Stimulated activated effector memory CD8-positive, alpha-beta T cell treated with anti-CD3 and anti-CD28 coated beads, Interleukin-12 subunit alpha, Interleukin-12 subunit beta, amount 100 ng/mL, for 72 hours (primary cell): ENCODE results near the gene BRSK2.

Experiments
- ATAC-seq: fragments of 150-1000 bp; cut with Tn5 transposase; 2 replicates; pipeline ENCODE4 v1.10.0; 2021
- DNase-seq, 2 donors: peaks; one replicate each; pipeline ENCODE4 v3.0.0; 2021 to 2022; ENCODE audit warnings: low spot score in 2 of 2
- H3K27ac Mint-ChIP-seq: one replicate; pipeline ENCODE4 v1.8.0; 2022; ENCODE audit warnings: mild to moderate bottlenecking, mixed read lengths
- H3K36me3 Mint-ChIP-seq: one replicate; pipeline ENCODE4 v1.8.0; 2022; ENCODE audit warnings: mild to moderate bottlenecking, mixed read lengths
- H3K4me1 Mint-ChIP-seq: one replicate; pipeline ENCODE4 v1.8.0; 2022; ENCODE audit warnings: mixed read lengths
- H3K4me3 Mint-ChIP-seq: one replicate; pipeline ENCODE4 v1.8.0; 2022; ENCODE audit warnings: mild to moderate bottlenecking, mixed read lengths
- H3K9me3 Mint-ChIP-seq: one replicate; pipeline ENCODE4 v1.8.0; 2022; ENCODE audit warnings: mixed read lengths

BRSK2 gene

DNA sequence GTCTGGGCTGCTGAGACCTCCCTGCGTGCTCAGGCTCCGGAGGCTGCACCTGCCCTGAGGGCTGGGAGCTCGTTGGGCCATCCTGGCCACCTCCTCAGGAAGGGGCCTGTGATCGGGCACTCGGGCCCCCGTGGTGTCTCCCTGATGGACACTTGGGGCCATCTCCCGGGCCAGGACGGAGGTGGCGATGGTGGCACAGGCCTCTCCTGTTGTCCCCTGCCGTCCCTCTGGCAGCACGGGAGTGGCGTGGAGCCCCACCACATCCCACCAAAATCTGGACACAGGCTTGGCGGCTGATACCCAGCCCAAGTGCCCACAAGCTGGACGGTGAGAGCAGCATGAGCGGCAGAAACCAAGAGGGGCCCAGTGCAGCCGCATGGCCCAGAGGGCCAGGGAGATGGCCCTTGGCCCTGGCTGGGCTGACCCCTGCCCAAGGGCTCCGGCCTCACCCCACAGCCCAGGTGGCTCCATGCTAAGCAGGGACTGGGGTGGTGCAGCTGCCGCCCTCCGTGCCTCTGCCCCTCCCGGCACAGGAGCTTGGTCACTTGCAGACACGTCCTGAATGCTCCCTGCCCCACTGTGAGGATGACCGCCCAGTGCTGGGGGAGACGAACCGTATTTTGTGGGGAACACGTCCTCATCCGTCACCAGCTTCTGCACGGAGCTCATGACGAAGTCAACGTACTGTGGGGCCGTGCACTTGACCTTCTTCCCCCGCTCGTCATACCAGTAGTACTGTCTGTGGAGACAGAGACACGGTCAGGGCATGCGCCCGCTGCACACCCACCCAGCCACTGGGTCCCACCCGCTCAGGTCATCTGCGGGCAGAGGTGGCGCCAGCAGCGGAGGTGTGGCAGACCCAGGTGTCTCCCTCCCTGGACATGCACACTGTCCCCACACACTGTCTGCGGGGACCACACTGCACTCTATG lies 81.2 kb downstream of the BRSK2 start:
- H3K4me3 Mint-ChIP-seq, result no peak overlapping the region
- no peak for ATAC-seq

DNA sequence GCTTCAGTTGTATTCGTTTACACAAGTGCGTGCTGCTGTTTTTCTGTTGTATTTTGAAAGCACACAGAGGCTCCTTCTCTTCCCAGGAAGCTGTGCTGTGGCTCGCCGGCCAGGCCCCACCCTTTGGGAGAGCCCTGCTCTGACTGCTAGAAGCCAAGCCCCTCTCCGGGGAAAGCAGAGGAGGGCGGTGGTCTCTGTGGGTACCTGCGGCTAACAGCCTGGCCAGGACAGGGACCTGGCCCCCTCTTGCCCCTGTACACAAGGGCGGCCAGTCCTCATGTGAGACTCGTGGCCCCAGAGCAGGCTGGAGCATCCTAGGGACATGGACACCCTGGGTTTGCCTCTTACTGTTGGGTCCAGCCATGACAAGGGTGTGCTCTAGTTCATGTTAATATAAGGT lies 82.0 kb downstream of the BRSK2 start:
- ATAC-seq, result no peak
- H3K9me3 Mint-ChIP-seq, result no peaks in the 10 kb centered on the region
- peaks cover 28% of the 10 kb centered on the region for H3K36me3 Mint-ChIP-seq
- DNase-seq, result no peak
- H3K4me3 Mint-ChIP-seq, result no peak overlapping the region
- H3K4me1 Mint-ChIP-seq, result peaks cover 9% of the 10 kb centered on the region
- no peak overlapping the region for H3K27ac Mint-ChIP-seq

More for the DNA sequence above, 81.2 kb downstream of the BRSK2 start:
- Mint-ChIP-seq H3K4me1 (peaks cover 10% of the 10 kb centered on the region), H3K27ac (no peak overlapping the region), H3K36me3 (peaks cover 27% of the 10 kb centered on the region), H3K9me3 (no peaks in the 10 kb centered on the region)
- no peak for DNase-seq

DNA sequence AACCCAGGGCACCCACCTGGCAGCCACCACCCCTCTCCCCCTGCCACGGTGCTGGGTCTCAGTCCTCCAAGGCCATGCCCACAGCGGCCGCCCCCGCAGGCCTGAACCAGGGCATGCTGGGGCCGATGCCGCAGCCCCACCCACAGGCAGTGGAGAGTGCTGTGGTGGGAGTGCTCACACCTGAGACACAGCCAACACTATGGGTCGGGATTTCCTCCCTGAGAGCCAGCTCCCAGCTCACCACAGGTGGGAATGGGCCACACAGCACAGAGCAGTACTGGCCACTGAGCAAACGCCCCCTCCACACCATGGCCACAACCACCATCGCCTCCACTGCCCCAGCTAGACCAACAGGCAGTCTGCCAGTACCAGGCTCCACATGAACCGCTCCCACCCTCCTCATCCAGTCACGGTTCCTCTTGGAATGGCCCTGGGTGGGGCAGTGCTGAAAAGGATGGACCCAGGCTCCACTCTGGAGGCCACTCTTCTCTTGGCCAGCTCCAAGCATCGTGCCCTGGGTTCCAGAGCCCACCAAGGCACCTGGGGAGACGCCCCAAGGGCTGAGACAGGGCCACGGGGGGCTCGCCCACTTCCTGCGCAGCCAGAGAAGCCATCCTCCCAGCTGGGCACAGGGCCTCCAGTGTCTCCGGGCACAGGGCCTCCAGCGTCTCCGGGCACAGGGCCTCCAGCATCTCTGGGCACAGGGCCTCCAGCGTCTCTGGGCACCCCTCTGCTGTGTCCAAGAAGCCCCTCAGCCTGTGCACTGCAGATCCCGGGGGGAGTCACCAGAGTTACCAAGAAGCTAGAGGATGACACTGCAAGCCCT lies 82.7 kb downstream of the BRSK2 start:
- peaks cover 28% of the 10 kb centered on the region for H3K36me3 Mint-ChIP-seq
- no peak for ATAC-seq
- H3K27ac Mint-ChIP-seq, result no peak overlapping the region
- peaks cover 2% of the 10 kb centered on the region for H3K4me1 Mint-ChIP-seq
- H3K9me3 Mint-ChIP-seq, result no peaks in the 10 kb centered on the region
- DNase-seq, result no peak
- H3K4me3 Mint-ChIP-seq, result no peak overlapping the region

DNA sequence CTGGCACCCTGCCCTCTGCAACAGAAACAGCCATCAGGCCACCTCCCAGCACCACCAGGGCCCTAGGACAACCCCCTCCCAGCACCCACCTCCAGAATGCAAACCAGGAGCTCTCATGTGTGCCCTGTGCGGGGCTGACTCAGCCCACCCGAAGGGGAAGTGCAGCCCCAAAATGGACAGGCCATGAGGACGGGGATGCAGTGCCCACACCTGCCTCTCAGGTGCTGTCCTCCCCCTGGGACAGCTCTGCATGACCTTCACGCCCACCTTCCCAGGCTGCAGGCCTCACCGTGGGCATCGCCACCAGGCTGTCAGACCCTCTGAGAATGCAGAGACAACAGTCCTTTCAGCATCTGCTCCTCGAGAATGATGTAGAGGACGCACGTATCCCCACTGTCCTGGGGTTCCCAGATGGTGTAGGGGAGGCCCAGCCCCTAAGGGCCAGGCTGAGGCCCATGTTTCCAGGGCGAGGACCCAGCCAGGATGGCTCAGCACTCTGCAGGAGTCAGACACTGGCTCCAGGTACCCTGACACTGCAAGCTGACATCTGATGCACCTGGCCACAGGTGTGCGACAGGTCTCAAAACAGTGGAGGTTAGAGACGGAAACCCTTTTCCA lies 83.4 kb downstream of the BRSK2 start:
- H3K4me3 Mint-ChIP-seq, result no peak overlapping the region
- no peak for ATAC-seq
- no peak overlapping the region for H3K27ac Mint-ChIP-seq
- H3K9me3 Mint-ChIP-seq, result no peaks in the 10 kb centered on the region
- peaks cover 27% of the 10 kb centered on the region for H3K36me3 Mint-ChIP-seq
- no peaks in the 10 kb centered on the region for H3K4me1 Mint-ChIP-seq
- DNase-seq, result no peak

DNA sequence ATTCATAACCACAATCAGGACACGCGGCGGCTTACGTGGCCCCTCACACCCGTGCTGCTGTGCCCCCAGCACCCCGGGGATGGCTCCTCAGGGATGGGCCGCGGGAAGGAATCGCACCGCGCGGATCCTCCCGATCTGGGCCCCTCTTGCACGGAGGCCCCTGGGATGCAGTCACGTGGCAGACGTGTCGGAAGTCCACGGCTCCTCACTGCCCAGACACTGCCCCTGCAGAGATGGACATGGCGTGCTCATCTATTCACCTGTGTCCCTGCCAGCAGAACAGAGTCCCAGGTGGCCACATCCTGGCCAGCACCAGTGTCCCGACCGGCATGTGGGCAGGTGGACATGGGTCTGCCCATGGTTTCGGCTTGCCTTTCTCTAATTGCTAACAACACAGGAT lies 84.1 kb downstream of the BRSK2 start:
- no peak overlapping the region for H3K27ac Mint-ChIP-seq
- no peak overlapping the region for H3K4me3 Mint-ChIP-seq
- DNase-seq (no peak), ATAC-seq (no peak)
- H3K9me3 Mint-ChIP-seq, result no peaks in the 10 kb centered on the region
- H3K4me1 Mint-ChIP-seq, result no peaks in the 10 kb centered on the region
- H3K36me3 Mint-ChIP-seq, result peaks cover 31% of the 10 kb centered on the region

DNA sequence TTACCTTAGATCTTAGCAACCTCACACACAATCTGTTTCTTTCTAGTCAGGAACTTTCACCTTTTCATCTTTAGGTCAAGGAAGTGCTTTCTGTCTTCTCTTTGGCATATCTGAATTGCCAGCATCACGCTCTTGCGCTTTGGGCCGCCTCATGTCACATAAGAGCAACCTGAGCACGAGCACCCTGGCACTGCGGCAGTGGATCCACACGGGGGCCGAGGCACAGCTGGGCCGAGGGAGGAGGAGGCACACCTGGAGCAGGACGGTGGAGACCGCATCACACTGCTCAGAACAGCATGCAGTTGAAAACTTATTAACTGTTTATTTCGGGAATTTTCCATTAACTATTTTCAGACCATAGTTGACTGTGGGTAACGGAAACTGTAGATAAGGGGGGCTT lies 86.1 kb downstream of the BRSK2 start:
- peaks cover 4% of the 10 kb centered on the region for H3K4me1 Mint-ChIP-seq
- no peak for DNase-seq
- H3K9me3 Mint-ChIP-seq, result no peaks in the 10 kb centered on the region
- H3K27ac Mint-ChIP-seq, result no peak overlapping the region
- no peak for ATAC-seq
- peaks cover 37% of the 10 kb centered on the region for H3K36me3 Mint-ChIP-seq
- H3K4me3 Mint-ChIP-seq, result no peak overlapping the region

DNA sequence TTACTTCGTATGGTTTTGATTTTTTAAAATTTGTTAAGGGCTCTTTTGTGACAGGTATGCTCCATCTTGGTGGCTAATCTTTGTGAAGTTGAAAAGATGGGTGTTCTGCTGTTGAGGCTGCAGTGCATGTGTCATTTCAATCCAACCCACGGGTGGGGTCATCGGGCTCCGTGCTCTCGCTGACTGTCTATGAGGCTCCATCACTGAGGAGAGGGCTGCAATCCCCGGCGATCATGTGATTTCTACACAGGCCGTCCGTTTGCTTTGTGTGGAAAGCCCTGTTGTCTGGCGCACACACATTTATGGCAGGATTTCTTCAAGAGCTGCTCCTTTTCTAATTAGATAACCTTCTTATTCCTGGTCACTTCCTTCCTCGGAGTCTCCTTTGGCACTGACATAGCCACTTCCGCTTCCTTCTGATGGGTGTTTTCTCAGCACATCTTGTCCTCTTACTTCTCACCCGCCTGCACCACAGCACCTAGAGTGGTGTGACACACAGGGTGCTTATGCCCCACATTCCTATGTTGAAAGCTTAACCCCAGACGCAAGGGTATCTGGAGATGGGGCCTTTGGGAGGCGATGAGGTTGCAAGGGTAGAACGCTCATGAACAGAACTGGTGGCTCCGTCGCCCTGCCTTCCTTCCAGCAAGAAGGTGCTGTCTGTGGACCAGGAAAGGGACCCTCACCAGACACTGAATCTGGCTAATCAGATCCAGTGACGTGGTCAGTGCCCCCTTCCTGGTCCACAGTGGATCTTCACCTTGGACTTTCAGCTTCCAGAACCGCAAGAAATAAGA lies 87.4 kb downstream of the BRSK2 start:
- peaks cover 4% of the 10 kb centered on the region for H3K4me1 Mint-ChIP-seq
- H3K9me3 Mint-ChIP-seq, result no peaks in the 10 kb centered on the region
- H3K27ac Mint-ChIP-seq, result no peak overlapping the region
- H3K4me3 Mint-ChIP-seq, result no peak overlapping the region
- peaks cover 37% of the 10 kb centered on the region for H3K36me3 Mint-ChIP-seq
- no peak for DNase-seq
- no peak for ATAC-seq

DNA sequence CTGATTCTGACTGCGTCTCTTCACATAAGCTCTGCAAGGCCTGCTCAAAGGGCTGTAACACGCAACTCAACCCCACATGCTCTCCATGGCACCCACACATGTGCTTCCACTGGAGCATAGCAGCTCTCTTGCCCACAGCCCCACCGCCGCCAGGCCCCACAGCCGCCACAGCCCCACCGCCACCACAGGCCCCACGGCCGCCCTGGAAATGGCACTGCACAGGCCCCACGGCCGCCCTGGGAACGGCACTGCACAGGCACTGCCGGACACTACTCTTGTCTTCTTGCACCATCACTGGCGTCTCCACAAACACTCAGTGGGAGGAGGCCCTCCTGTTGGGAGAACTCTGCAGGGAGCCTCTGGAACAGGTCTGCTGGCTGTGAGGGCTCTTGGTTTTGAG lies 88.3 kb downstream of the BRSK2 start:
- Mint-ChIP-seq H3K4me3 (no peak overlapping the region), H3K27ac (no peak overlapping the region), H3K4me1 (peaks cover 4% of the 10 kb centered on the region), H3K9me3 (no peaks in the 10 kb centered on the region), H3K36me3 (peaks cover 37% of the 10 kb centered on the region)
- ATAC-seq (no peak), DNase-seq (no peak)

DNA sequence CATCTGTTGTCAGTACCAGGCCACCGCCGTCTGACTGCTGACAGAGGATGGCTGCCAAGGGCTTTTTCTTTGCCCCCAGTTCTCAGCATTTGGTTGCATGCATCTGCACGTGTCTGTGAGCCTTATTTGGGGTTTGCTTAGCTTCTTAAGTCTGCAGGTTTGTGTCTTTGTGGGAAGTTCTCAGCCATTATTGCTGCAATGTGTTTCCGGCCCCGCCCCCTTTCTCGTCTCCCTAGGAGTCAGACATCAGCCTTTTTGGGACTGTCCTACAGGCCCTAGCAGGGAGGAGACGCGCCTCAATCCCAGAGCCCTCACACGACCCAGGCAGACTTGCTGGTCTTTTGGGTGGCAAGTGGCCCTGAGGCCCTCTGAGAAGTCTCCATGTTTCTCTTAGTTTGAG lies 88.8 kb downstream of the BRSK2 start:
- no peak for DNase-seq
- ATAC-seq, result no peak
- Mint-ChIP-seq H3K36me3 (peaks cover 40% of the 10 kb centered on the region), H3K4me1 (peaks cover 8% of the 10 kb centered on the region), H3K27ac (peak overlapping the region; percentile 38), H3K4me3 (no peak overlapping the region), H3K9me3 (no peaks in the 10 kb centered on the region)

DNA sequence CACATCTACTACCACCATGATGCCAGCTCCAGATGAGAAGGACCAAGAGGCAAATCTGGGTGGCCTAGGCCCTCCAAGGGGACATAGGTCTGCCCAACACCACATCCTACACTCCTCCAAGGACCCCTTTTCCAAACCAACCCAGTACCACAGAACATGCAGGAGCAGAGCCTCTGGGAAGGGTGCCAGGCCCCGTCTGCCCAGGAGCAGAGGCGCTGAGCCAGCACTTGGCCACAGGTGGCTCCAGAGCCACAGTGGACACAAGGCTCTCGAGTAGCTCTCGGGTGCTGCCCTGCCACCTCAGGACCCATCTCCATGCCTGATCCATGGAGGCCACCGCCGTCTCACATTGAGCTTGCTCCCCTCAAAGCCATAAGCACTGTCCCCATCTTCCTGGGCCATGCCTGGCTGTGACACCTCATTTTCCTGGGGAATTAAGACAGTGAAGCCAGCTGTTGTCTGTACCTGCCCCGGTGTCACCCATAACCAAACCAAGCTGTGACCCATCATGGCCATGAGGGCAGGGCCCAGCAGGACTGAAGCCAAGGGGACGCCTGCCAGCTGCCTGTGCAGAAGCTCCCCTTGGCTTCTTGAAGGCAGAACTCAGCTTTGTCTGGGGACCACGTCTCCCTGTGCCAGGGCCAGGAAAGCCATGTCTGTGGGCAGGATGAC lies 89.4 kb downstream of the BRSK2 start:
- peaks cover 10% of the 10 kb centered on the region for H3K4me1 Mint-ChIP-seq
- no peaks in the 10 kb centered on the region for H3K9me3 Mint-ChIP-seq
- H3K27ac Mint-ChIP-seq, result peak overlapping the region; percentile 38
- H3K36me3 Mint-ChIP-seq, result peaks cover 39% of the 10 kb centered on the region
- H3K4me3 Mint-ChIP-seq, result no peak overlapping the region
- no peak for DNase-seq
- ATAC-seq, result no peak

DNA sequence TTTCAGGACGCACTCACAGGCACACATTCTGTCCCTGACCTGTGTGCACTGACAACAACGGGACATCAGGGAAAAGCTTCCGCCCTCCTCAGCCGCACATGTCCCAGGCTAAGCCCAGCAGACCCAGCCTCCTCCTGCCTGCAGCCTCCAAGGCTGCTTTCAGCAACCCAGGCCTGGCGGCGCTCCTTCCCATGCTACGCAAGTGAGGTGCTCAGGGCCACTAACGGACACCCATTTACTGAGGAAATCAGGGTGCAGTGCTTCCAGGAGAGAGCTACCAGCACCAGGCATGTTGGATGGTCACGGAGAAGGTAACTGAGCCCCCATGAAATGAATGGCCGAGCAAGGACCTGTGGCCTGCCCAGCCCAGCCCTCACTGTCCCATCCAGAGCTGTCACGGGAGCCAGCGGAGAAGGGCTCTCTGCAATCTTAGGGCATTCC lies 90.0 kb downstream of the BRSK2 start:
- Mint-ChIP-seq H3K4me3 (no peak overlapping the region), H3K9me3 (no peaks in the 10 kb centered on the region), H3K36me3 (peaks cover 34% of the 10 kb centered on the region), H3K27ac (peak overlapping the region; percentile 81), H3K4me1 (peaks cover 10% of the 10 kb centered on the region)
- ATAC-seq (no peak), DNase-seq (no peak)

DNA sequence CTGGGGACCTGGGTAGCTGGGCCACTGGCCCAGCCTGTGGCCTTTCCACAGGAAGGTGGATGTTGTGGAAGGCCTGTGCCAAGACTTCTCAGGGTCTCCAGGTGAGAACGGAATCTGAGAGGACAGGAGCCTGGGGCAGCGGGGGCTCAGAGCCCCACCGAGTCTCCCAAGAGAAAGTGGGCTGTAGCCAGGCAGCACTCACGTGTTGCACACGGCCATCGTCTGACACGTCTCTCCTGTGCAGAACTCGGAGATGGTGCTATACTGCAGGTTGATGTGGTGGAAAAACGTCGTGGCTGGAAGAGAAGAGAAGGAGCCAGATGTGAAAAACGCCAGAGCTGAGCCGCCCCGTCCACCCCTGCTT lies 90.4 kb downstream of the BRSK2 start:
- peak overlapping the region; percentile 81 for H3K27ac Mint-ChIP-seq
- H3K4me1 Mint-ChIP-seq, result peaks cover 14% of the 10 kb centered on the region
- H3K9me3 Mint-ChIP-seq, result no peaks in the 10 kb centered on the region
- ATAC-seq (no peak), DNase-seq (no peak)
- H3K4me3 Mint-ChIP-seq, result no peak overlapping the region
- peaks cover 33% of the 10 kb centered on the region for H3K36me3 Mint-ChIP-seq

DNA sequence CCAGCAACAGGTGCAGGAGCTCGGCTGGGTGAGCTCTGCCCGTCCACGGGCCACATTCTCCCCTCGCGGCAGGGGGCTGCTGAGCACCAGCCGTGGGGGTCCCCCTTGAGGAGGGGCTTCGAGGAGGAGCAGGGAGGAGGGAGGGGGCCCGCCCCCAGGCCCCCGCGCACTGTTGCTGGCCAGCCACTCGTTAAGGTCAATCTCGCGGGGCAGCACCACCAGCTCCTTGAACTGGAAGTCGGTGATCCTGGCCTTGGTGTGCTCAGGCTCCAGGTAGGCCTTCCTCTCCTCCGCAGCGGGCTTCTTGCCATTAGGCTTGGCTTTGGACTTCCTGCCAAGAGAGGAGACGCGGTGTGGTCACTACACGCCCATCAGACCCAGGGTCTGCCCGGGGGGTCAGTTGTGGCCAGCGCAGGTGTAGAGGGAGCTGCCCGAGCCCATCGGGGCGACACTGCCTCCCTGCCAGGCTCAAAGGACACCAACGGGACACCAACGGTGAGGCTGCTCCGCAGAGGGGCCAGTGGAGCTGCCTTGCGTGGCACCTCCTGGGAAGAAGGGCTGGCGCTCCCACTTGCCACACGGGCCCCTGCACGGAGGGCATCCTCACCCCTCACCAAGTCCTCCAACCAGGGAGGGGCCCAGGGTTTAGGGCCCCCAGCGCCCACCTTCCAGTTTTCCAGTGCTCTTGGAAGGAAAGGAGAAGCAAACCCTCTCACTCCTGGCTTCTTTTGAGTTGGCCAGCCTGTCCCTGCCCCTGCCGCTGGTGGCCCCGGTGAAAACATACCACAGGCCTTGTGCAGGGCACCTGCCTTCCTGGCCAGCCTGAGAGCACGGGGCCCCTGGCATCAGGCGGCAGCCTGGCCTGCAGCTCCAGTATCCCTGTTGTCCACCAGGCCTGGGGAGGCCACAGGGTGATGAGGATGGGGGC lies 91.1 kb downstream of the BRSK2 start:
- no peak for ATAC-seq
- no peaks in the 10 kb centered on the region for H3K9me3 Mint-ChIP-seq
- peaks cover 26% of the 10 kb centered on the region for H3K36me3 Mint-ChIP-seq
- peak overlapping the region; percentile 81 for H3K27ac Mint-ChIP-seq
- DNase-seq, result no peak
- H3K4me1 Mint-ChIP-seq, result peaks cover 20% of the 10 kb centered on the region
- no peak overlapping the region for H3K4me3 Mint-ChIP-seq

DNA sequence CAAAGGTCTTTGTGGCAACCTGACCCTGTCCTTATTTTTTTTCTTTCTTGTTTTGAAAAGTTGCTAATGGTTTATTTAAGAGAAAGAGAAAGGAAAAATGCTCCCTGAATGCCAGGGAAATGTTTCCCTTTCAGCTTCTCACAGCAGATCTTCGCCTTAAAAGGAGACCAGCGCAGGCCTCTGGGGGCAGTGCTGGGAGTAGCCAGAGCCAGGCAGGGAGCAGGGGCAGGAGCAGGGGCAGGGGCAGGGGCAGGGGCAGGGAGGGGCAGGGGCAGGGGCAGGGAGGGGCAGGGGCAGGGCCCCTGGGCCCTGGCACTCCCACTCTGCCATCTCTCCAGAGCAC lies 91.7 kb downstream of the BRSK2 start:
- H3K27ac Mint-ChIP-seq, result no peak overlapping the region
- no peaks in the 10 kb centered on the region for H3K9me3 Mint-ChIP-seq
- H3K4me1 Mint-ChIP-seq, result peaks cover 27% of the 10 kb centered on the region
- peaks cover 23% of the 10 kb centered on the region for H3K36me3 Mint-ChIP-seq
- DNase-seq (no peak), ATAC-seq (no peak)
- H3K4me3 Mint-ChIP-seq, result no peak overlapping the region
